ENCODE measurements around the gene SOX6. TPM values are rescaled to one million over a fixed set of nuclear protein-coding genes. Genes with fewer than 3 reads are reported as not detected.

The SOX6 gene
- total RNA-seq, 1 experiment from 2014 or later: 0.21 TPM

GRCh38 chr11:15971215-15971546 is 385.2 kb downstream of the SOX6 start:
- Histone ChIP-seq H3K36me3 (ENCODE audit: control insufficient read depth, insufficient read depth, low read length) (no peaks in the 10 kb centered on the region), H3K27me3 (ENCODE audit: control insufficient read depth, insufficient read depth, low read length) (no peaks in the 10 kb centered on the region), H3K27ac (ENCODE audit: low read length) (no peak overlapping the region), H3K4me1 (ENCODE audit: control insufficient read depth, insufficient read depth, low read length) (peaks cover 4% of the 10 kb centered on the region), H3K9me3 (ENCODE audit: control insufficient read depth, insufficient read depth, low read depth, low read length) (no peaks in the 10 kb centered on the region), H3K4me3 (ENCODE audit: low read depth in 2 of 2, low read length in 2 of 2) (no peak overlapping the region)
- ATAC-seq (no peak), DNase-seq (ENCODE audit: low read depth, low spot score) (no peak)
- ChIA-PET POLR2A (no interaction called here), CTCF (no interaction called here)
- in situ Hi-C loops (cut with HindIII; ENCODE audit: low pct_unique_long_range_greater_than_20kb, low sequenced_read_pairs) (no loop called here), intact Hi-C loops (cut with micrococcal nuclease; ENCODE audit: unreplicated experiment) (no loop called here)
- TF ChIP-seq SIN3A (IDR thresholded peaks at IDR 0.05; ENCODE audit: borderline replicate concordance, insufficient read depth, low read depth, low read length): no peak
- no peak for TF ChIP-seq POLR2AphosphoS5 (IDR thresholded peaks at IDR 0.05; ENCODE audit: low read depth, low read length)
- no peak for TF ChIP-seq REST (IDR thresholded peaks at IDR 0.05; ENCODE audit: insufficient read depth in 1 of 2, low read depth in 2 of 2, low read length in 1 of 2)
- no peak for TF ChIP-seq TCF7L2 (IDR thresholded peaks at IDR 0.05; ENCODE audit: low read depth, low read length)
- BruUV-seq (replicated peaks): no TSS peak

- in situ Hi-C loops (cut with HindIII; ENCODE audit: low pct_unique_long_range_greater_than_20kb, low sequenced_read_pairs) (no loop called here), intact Hi-C loops (cut with micrococcal nuclease; ENCODE audit: unreplicated experiment) (no loop called here)
- Histone ChIP-seq H3K36me3 (ENCODE audit: control insufficient read depth, insufficient read depth, low read length) (no peaks in the 10 kb centered on the region), H3K9me3 (ENCODE audit: control insufficient read depth, insufficient read depth, low read depth, low read length) (no peaks in the 10 kb centered on the region), H3K27me3 (ENCODE audit: control insufficient read depth, insufficient read depth, low read length) (no peaks in the 10 kb centered on the region), H3K4me3 (ENCODE audit: low read depth in 2 of 2, low read length in 2 of 2) (no peak overlapping the region), H3K27ac (ENCODE audit: low read length) (no peak overlapping the region), H3K4me1 (ENCODE audit: control insufficient read depth, insufficient read depth, low read length) (peaks cover 4% of the 10 kb centered on the region)
- no peak for ATAC-seq
- DNase-seq (ENCODE audit: low read depth, low spot score): no peak
- ChIA-PET POLR2A (no interaction called here), CTCF (no interaction called here)
- TF ChIP-seq REST (IDR thresholded peaks at IDR 0.05; ENCODE audit: insufficient read depth in 1 of 2, low read depth in 2 of 2, low read length in 1 of 2) (no peak), TCF7L2 (IDR thresholded peaks at IDR 0.05; ENCODE audit: low read depth, low read length) (no peak), SIN3A (IDR thresholded peaks at IDR 0.05; ENCODE audit: borderline replicate concordance, insufficient read depth, low read depth, low read length) (no peak), CTCF (IDR thresholded peaks at IDR 0.05) (no peak), POLR2AphosphoS5 (IDR thresholded peaks at IDR 0.05; ENCODE audit: low read depth, low read length) (no peak)
- BruUV-seq (replicated peaks): no TSS peak
Observed at GRCh38 chr11:15970506-15971214, 385.7 kb downstream of the SOX6 start.
